Left ventricle myocardium inferior (tissue), 1 donor: ENCODE data around the gene XRCC4. TPM values are rescaled to one million over a fixed set of nuclear protein-coding genes. Genes with fewer than 3 reads are reported as not detected.

Experiments
- DNase-seq: peaks from one replicate; pipeline ENCODE4 v3.0.0-alpha.2; 2020
- H3K27ac ChIP-seq: fragments of 200-600 bp; replicated peaks from 2 replicates; pipeline ENCODE4 v1.8.0; 2021
- H3K27me3 ChIP-seq: fragments of 200-600 bp; 2 replicates; pipeline ENCODE4 v1.8.0; 2021; ENCODE audit warnings: low read depth
- H3K36me3 ChIP-seq: fragments of 200-600 bp; 2 replicates; pipeline ENCODE4 v1.8.0; 2021
- H3K4me1 ChIP-seq: fragments of 200-600 bp; 2 replicates; pipeline ENCODE4 v1.8.0; 2021
- H3K4me3 ChIP-seq: fragments of 200-600 bp; 2 replicates; pipeline ENCODE4 v1.8.0; 2021; ENCODE audit warnings: mild to moderate bottlenecking, moderate library complexity
- H3K9me3 ChIP-seq: fragments of 200-600 bp; replicated peaks from 2 replicates; pipeline ENCODE4 v1.8.0; 2021
- CTCF ChIP-seq: fragments of 200-600 bp; IDR thresholded peaks from 2 replicates; pipeline ENCODE4 v1.8.0; 2021; ENCODE audit warnings: antibody characterized with exemption, mild to moderate bottlenecking, borderline replicate concordance
- intact Hi-C: fragments of 100-400 bp; cut with micrococcal nuclease; formaldehyde crosslinking; loops from one replicate; pipeline ENCODE4 v1.11.0; 2022
- total RNA-seq: library from RNA; stranded (reverse); fragmentation: NEBNext Ultra II Directional; extraction: Animal tissue kit (Norgen Biotek cat#: 25700); gene quantifications from one replicate; pipeline ENCODE4 v1.2.1, GENCODE V29; 2021
- donor health status: DM: no; HTN: yes; CAD: no; lungs with severe emphysema.

The XRCC4 gene
- total RNA-seq, 1 donor from 2014 or later = 5.2 TPM

GRCh38 chr5:83312663-83313062 lies 235.3 kb downstream of the XRCC4 start:
- Histone ChIP-seq H3K9me3 (peaks cover 19% of the 10 kb centered on the region), H3K4me1 (no peaks in the 10 kb centered on the region), H3K4me3 (no peak overlapping the region), H3K36me3 (no peaks in the 10 kb centered on the region), H3K27ac (no peak overlapping the region), H3K27me3 (no peaks in the 10 kb centered on the region)
- no peak for DNase-seq
- TF ChIP-seq CTCF = no peak
- intact Hi-C loops = no loop called here

- Histone ChIP-seq H3K9me3 (peaks cover 19% of the 10 kb centered on the region), H3K27me3 (no peaks in the 10 kb centered on the region), H3K4me3 (no peak overlapping the region), H3K36me3 (no peaks in the 10 kb centered on the region), H3K27ac (no peak overlapping the region), H3K4me1 (no peaks in the 10 kb centered on the region)
- no peak for TF ChIP-seq CTCF
- intact Hi-C loops = no loop called here
- no peak for DNase-seq
These were observed 236.1 kb downstream of the XRCC4 start for GRCh38 chr5:83313436-83313835.

- no peaks in the 10 kb centered on the region for H3K9me3 ChIP-seq
- H3K4me1 ChIP-seq = no peaks in the 10 kb centered on the region
- no peak overlapping the region for H3K4me3 ChIP-seq
- DNase-seq = no peak
- no peak for TF ChIP-seq CTCF
- no peaks in the 10 kb centered on the region for H3K27me3 ChIP-seq
- no peaks in the 10 kb centered on the region for H3K36me3 ChIP-seq
- H3K27ac ChIP-seq = no peak overlapping the region
- intact Hi-C loops = no loop called here
These were observed 244.2 kb downstream of the XRCC4 start for GRCh38 chr5:83321483-83322055.

- no peak for TF ChIP-seq CTCF
- no peak overlapping the region for H3K27ac ChIP-seq
- no peaks in the 10 kb centered on the region for H3K4me1 ChIP-seq
- H3K27me3 ChIP-seq = no peaks in the 10 kb centered on the region
- H3K36me3 ChIP-seq = no peaks in the 10 kb centered on the region
- intact Hi-C loops = no loop called here
- no peak for DNase-seq
- H3K4me3 ChIP-seq = no peak overlapping the region
- no peaks in the 10 kb centered on the region for H3K9me3 ChIP-seq
These were observed 245.1 kb downstream of the XRCC4 start for GRCh38 chr5:83322273-83322924.

DNA sequence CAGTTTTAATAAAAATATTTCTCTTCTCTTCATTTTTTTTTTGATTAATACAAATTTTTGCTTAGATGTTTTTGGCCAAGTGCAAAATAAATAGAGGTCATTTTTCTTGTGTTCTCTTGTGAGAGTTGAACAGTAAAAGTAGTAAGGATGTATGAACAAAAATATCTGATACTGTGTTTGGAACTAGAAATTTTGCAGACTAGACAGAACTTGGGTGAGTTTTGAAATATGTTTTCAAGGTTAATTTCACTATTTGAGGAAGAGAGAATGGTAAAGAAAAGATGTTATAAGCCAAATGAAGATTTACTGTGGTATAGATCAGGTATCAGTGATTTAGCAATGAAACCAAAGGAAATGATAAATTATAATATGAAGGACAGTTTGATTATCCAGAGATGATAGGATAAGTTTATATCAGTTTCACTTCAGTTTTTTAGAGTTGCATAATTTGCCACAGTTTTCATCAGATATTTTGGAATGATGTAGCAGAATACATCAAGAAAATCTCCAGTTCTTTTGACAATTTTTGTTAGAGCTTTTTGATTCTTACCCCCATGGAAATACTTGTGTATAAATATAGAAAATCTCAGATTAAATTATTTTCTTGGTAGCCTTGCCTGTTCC lies 246.3 kb downstream of the XRCC4 start:
- no peak overlapping the region for H3K4me3 ChIP-seq
- intact Hi-C loops = no loop called here
- no peaks in the 10 kb centered on the region for H3K27me3 ChIP-seq
- no peaks in the 10 kb centered on the region for H3K9me3 ChIP-seq
- TF ChIP-seq CTCF = no peak
- H3K36me3 ChIP-seq = no peaks in the 10 kb centered on the region
- no peak overlapping the region for H3K27ac ChIP-seq
- no peak for DNase-seq
- H3K4me1 ChIP-seq = no peaks in the 10 kb centered on the region
